ENCODE measurements around the gene SPNS3. TPM values are rescaled to one million over a fixed set of nuclear protein-coding genes. Genes with fewer than 3 reads are reported as not detected.

The SPNS3 gene
- polyA plus RNA-seq, 1 of the 3 experiments (the other 2 are of a cell fraction) = 0.05 TPM

DNA sequence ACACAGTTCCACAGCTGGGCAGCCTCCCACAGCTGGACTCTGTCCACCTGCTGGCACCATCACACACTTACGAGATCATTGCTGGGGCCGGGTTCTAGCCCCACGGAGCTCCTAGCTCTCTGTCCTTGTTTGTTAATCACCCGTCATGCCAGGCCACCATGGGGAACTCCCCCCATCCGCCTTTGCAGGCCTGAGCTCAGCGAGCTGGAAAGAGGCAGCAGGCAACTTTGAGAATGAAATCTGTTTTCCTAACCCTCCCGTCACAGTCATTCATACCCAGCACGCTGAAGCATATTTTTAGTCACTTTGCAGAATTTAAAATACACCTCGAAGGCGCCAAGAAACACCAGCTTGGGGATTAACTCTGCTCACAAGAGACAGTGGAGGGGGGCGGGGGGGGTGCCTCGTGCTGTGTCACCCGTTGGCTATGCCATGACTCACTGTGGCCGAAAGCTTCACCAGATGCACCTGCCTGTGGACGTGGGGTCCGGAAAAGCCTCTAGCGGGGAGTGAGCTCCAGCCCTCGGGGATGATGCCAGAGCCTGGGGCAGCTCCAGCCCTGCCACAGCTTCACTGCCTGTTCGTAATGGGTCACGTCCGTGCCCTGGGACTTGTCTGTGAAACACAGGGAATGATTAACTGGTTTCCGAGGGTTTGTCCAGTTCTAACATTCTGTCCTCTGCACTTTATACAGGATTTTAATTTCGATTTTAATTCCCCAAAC is 63.5 kb downstream of the SPNS3 start:
- peaks cover 5% of the 10 kb centered on the region for H3F3A ChIP-seq (replicated peaks; ENCODE audit: insufficient read depth)
- 43% methylated on average over 15 of the region's 23 CpGs for WGBS (ENCODE audit: low lambda C conversion rate)
- no peak overlapping the region for H3K27ac ChIP-seq (ENCODE audit: low read depth in 2 of 2, low read length in 1 of 2)
- no peaks in the 10 kb centered on the region for H3K79me2 ChIP-seq (ENCODE audit: insufficient read depth)
- no peak for DNase-seq
- H2AFZ ChIP-seq (ENCODE audit: low read depth) = no peak overlapping the region
- H3K9ac ChIP-seq = no peak overlapping the region
- peak overlapping the region; percentile 60; the same call in 1 of the 2 replicates for H3K4me2 ChIP-seq
- no peaks in the 10 kb centered on the region for H3K36me3 ChIP-seq (replicated peaks in 1 of 2; ENCODE audit: control insufficient read depth in 1 of 2, insufficient read depth in 2 of 2, low read length in 1 of 2)
- no peaks in the 10 kb centered on the region for H3K9me3 ChIP-seq
- H4K20me1 ChIP-seq (ENCODE audit: insufficient read depth) = 0 out of 2 replicates have a peak, but pooled peaks cover 7% of the 10 kb centered on the region
- TF ChIP-seq, protein P1, sequence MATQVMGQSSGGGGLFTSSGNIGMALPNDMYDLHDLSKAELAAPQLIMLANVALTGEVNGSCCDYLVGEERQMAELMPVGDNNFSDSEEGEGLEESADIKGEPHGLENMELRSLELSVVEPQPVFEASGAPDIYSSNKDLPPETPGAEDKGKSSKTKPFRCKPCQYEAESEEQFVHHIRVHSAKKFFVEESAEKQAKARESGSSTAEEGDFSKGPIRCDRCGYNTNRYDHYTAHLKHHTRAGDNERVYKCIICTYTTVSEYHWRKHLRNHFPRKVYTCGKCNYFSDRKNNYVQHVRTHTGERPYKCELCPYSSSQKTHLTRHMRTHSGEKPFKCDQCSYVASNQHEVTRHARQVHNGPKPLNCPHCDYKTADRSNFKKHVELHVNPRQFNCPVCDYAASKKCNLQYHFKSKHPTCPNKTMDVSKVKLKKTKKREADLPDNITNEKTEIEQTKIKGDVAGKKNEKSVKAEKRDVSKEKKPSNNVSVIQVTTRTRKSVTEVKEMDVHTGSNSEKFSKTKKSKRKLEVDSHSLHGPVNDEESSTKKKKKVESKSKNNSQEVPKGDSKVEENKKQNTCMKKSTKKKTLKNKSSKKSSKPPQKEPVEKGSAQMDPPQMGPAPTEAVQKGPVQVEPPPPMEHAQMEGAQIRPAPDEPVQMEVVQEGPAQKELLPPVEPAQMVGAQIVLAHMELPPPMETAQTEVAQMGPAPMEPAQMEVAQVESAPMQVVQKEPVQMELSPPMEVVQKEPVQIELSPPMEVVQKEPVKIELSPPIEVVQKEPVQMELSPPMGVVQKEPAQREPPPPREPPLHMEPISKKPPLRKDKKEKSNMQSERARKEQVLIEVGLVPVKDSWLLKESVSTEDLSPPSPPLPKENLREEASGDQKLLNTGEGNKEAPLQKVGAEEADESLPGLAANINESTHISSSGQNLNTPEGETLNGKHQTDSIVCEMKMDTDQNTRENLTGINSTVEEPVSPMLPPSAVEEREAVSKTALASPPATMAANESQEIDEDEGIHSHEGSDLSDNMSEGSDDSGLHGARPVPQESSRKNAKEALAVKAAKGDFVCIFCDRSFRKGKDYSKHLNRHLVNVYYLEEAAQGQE (IDR thresholded peaks at IDR 0.05; ENCODE audit: low read depth, low read length) = no peak
- TF ChIP-seq JUND (IDR thresholded peaks at IDR 0.05) (no peak; the same call in 1 of the 2 replicates), TCF12 (IDR thresholded peaks at IDR 0.05) (peak; percentile 28; the same call in 1 of the 2 replicates), FOSL2 (IDR thresholded peaks at IDR 0.05; ENCODE audit: borderline replicate concordance, low read depth) (peak; percentile 61), CHD2 (IDR thresholded peaks at IDR 0.05; ENCODE audit: low read length, partially characterized antibody) (no peak)
- TF ChIP-seq, protein P2, sequence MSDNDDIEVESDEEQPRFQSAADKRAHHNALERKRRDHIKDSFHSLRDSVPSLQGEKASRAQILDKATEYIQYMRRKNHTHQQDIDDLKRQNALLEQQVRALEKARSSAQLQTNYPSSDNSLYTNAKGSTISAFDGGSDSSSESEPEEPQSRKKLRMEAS (IDR thresholded peaks at IDR 0.05; ENCODE audit: low read depth) = no peak
- H3K4me1 ChIP-seq (ENCODE audit: control insufficient read depth in 1 of 2, insufficient read depth in 2 of 2, low read depth in 1 of 2, low read length in 1 of 2) = peaks cover 0 to 3% of the 10 kb centered on the region in 2 experiments; a peak in 1 of 4 replicates
- CTCF ChIA-PET = interaction anchor here (0.9 to 1.3 kb wide), 2 partner anchors 9 to 76 kb away, joined by 3 to 4 read pairs; no protein-coding TSS in a partner anchor
- POLR2A ChIA-PET = no interaction called here
- H3K4me3 ChIP-seq (ENCODE audit: low read depth in 2 of 2, low read length in 1 of 2) = no peak overlapping the region
- no peaks in the 10 kb centered on the region for H3K9me2 ChIP-seq
- H3K27me3 ChIP-seq (ENCODE audit: insufficient read depth) = peaks cover 35% of the 10 kb centered on the region

DNA sequence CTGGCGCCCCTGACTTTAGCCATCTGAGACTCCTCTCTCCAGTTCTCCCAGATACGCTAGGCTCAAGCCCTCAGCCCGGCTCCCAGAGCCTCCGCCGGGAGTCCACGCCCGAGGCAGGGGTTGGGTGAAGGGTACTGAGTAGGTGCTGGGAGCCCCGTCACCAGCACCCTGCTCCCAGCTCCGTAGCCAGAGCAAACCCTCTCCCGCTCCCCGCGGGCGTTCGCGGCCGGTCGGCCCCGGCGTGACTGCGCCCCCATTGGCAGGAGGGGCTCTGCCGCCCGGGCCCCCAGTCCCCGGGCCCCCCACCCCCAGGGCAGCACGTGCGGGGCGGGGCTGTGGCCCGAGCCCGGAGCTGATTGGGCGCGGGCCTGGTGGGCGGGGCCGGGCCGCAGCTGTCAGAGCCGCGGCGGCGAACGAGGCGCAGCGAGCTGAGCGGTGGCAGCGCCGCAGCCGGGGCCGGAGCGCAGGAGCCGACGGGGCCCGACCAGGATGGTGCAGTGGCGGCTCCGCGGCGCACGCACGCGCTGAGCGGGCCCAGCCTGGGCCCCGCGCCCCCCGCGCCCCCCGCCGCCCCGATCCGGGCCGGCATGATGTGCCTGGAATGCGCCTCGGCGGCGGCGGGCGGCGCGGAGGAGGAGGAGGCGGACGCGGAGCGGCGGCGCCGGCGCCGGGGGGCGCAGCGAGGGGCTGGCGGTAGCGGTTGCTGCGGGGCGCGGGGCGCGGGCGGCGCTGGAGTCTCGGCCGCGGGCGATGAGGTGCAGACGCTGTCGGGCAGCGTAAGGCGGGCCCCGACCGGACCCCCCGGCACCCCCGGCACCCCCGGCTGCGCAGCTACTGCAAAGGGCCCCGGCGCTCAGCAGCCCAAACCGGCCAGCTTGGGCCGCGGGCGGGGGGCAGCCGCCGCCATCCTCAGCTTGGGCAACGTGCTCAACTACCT is 65.0 kb downstream of the SPNS3 start, which contains the start of gene SPNS2:
TSS of gene SPNS2 (plus strand) at position 421 of the 937 bp plus-strand sequence. CDS start at position 588, 167 bp downstream.
- peak within 1 kb of the TSS in 1 of 2 experiments; percentile 25; a peak in 1 of 4 replicates for H3K4me3 ChIP-seq (ENCODE audit: low read depth in 2 of 2, low read length in 1 of 2)
- H4K20me1 ChIP-seq (ENCODE audit: insufficient read depth) = 0 out of 2 replicates have a peak, but pooled peaks cover 7% of the 10 kb centered on the region
- peaks cover 5% of the 10 kb centered on the region for H3F3A ChIP-seq (replicated peaks; ENCODE audit: insufficient read depth)
- CTCF ChIA-PET = interaction anchor here (0.9 to 2.1 kb wide), 3 partner anchors 10 to 66 kb away, joined by 3 to 7 read pairs (median 4); no protein-coding TSS in a partner anchor
- no peaks in the 10 kb centered on the region for H3K9me2 ChIP-seq
- TF ChIP-seq RCOR1 (IDR thresholded peaks at IDR 0.05; ENCODE audit: low read length) (no peak), SMC3 (IDR thresholded peaks at IDR 0.05; ENCODE audit: low read depth, low read length) (no peak), MXI1 (IDR thresholded peaks at IDR 0.05; ENCODE audit: low read depth, low read length) (0 out of 2 replicates have a peak, but pooled peaks have one; percentile 39)
- no peaks in the 10 kb centered on the region for H3K36me3 ChIP-seq (replicated peaks in 1 of 2; ENCODE audit: control insufficient read depth in 1 of 2, insufficient read depth in 2 of 2, low read length in 1 of 2)
- peaks cover 0 to 3% of the 10 kb centered on the region in 2 experiments; a peak in 1 of 4 replicates for H3K4me1 ChIP-seq (ENCODE audit: control insufficient read depth in 1 of 2, insufficient read depth in 2 of 2, low read depth in 1 of 2, low read length in 1 of 2)
- H3K79me2 ChIP-seq (ENCODE audit: insufficient read depth) = no peaks in the 10 kb centered on the region
- DNase-seq = peak; percentile 97
- peak within 1 kb of the TSS; percentile 60; the same call in 1 of the 2 replicates for H3K4me2 ChIP-seq
- peaks cover 35% of the 10 kb centered on the region for H3K27me3 ChIP-seq (ENCODE audit: insufficient read depth)
- WGBS (ENCODE audit: low lambda C conversion rate) = 2% methylated on average over 33 of the region's 117 CpGs
- no peak within 1 kb of the TSS for H3K9ac ChIP-seq
- no peak within 1 kb of the TSS for H3K27ac ChIP-seq (ENCODE audit: low read depth in 2 of 2, low read length in 1 of 2)
- POLR2A ChIA-PET = no interaction called here
- no peaks in the 10 kb centered on the region for H3K9me3 ChIP-seq
- H2AFZ ChIP-seq (ENCODE audit: low read depth) = no peak within 1 kb of the TSS
